BLaER1 treated with 17β-estradiol and CSF1 and Interleukin-3, amounts not matched to agents 10 nM and 100 nM (cell line): Measurements from ENCODE around the gene TSPAN18.
A peak's percentile ranks its signal among the peaks of the same experiment; 100 is the strongest.

Experiments used
- H3K27ac ChIP-seq, 11 experiments: shearing (Covaris generic); formaldehyde crosslinking; 2 replicates each; pipeline ENCODE4 v1.8.1; 2022
- H3K27me3 ChIP-seq, 11 experiments: shearing (Covaris generic); formaldehyde crosslinking; 2 replicates each; pipeline ENCODE4 v1.8.1; 2022
- H3K36me3 ChIP-seq, 11 experiments: shearing (Covaris generic); formaldehyde crosslinking; 2 replicates each; pipeline ENCODE4 v1.8.1; 2022
- H3K4me1 ChIP-seq, 10 experiments: shearing (Covaris generic); formaldehyde crosslinking; 2 replicates each; pipeline ENCODE4 v1.8.1; 2022
- H3K4me2 ChIP-seq, 11 experiments: shearing (Covaris generic); formaldehyde crosslinking; 2 replicates each; pipeline ENCODE4 v1.8.1; 2022
- H3K4me3 ChIP-seq, 10 experiments: shearing (Covaris generic); formaldehyde crosslinking; 2 replicates each; pipeline ENCODE4 v1.8.1; 2022
- H3K9ac ChIP-seq, 11 experiments: shearing (Covaris generic); formaldehyde crosslinking; 2 replicates each; pipeline ENCODE4 v1.8.1; 2022
- H3K9me3 ChIP-seq, 11 experiments: shearing (Covaris generic); formaldehyde crosslinking; replicated peaks in 1 of 11; 2 replicates each; pipeline ENCODE4 v1.8.1; 2022
- H4K20me1 ChIP-seq, 11 experiments: shearing (Covaris generic); formaldehyde crosslinking; 2 replicates each; pipeline ENCODE4 v1.8.1; 2022
- Cebpa-rat ChIP-seq, 11 experiments: shearing (Covaris generic); IDR thresholded peaks; 2 replicates each; pipeline ENCODE4 v1.8.1; 2022

Gene TSPAN18

DNA sequence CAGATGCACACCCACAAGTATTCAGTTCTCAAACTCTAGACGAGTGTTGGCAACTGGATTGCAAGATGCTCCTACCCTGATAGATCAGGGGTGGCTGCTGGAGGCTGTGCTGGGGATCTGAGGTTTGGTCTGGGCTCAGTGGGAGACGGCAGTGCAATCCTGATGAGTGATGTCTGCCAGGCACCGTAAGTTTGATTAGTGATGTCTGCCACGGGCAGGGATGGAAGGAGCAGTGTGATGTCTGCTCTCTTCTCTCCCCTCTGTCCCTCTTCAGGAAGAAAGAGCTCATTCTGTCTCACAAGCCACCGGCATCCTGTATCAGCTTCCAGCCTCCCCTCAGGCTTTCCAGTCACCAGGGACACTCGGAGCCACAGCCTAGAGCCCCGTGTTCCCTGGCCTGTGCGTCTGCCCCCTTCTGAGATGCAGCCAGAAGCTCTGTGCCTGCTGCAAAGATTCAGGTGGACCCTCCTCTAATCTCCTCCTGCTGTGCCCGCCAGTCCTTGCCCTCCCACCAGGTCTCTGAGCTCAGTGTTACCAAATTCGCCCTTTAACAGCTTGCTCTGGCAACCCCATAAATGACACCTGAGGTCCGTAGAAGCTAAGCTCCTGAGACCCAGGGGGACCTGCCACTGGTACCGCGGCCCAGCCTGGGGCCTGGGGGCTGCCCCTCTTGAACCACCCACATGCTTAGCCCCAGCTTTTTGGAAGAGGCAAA, 204.0 kb downstream of the TSPAN18 start:
- Histone ChIP-seq H3K4me1 (peaks cover 0 to 46% (median 20%) of the 10 kb centered on the region in 10 experiments; a peak in 13 of 20 replicates), H3K27me3 (no peaks in the 10 kb centered on the region), H3K27ac (0 out of 22 replicates have a peak overlapping the region, but pooled peaks of 1 of the 11 experiments have one; percentile 28), H3K4me3 (no peak overlapping the region), H3K9me3 (no peaks in the 10 kb centered on the region), H3K9ac (peak overlapping the region in 2 of 11 experiments; percentile 14 to 38; a peak in 4 of 22 replicates), H4K20me1 (peaks cover 6 to 95% (median 83%) of the 10 kb centered on the region in 11 experiments; a peak in 21 of 22 replicates), H3K4me2 (no peak overlapping the region), H3K36me3 (peaks cover 27 to 48% (median 34%) of the 10 kb centered on the region in 11 experiments)
- TF ChIP-seq Cebpa-rat (IDR thresholded peaks at IDR 0.05), result no peak

DNA sequence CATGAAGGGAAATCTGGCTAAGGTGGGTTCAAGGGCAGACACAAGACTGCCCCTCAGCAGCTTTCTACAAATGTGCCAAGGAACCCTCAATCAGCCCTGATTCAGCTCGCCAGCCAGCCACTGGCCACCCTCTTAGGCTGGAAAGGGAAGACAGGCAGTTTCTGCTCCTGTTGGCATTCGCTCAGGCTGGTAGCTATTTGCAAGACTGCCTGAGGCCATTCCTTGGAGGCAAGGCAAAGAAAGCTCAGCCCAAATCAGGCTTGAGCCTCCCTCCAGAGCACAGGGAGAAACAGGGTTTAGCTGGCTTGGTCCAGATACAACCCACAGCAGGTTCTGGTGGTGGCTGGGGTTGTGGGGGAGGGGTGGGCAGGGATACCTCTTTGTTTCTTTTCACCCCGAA, 204.7 kb downstream of the TSPAN18 start:
- no peak overlapping the region for H3K4me2 ChIP-seq
- H3K9me3 ChIP-seq, result no peaks in the 10 kb centered on the region
- H4K20me1 ChIP-seq, result peaks cover 11 to 97% (median 88%) of the 10 kb centered on the region in 11 experiments; a peak in 21 of 22 replicates
- no peak overlapping the region for H3K4me3 ChIP-seq
- H3K4me1 ChIP-seq, result peaks cover 0 to 40% (median 14%) of the 10 kb centered on the region in 10 experiments; a peak in 13 of 20 replicates
- peaks cover 32 to 55% (median 40%) of the 10 kb centered on the region in 11 experiments for H3K36me3 ChIP-seq
- peak overlapping the region in 2 of 11 experiments; percentile 14 to 38; a peak in 4 of 22 replicates for H3K9ac ChIP-seq
- TF ChIP-seq Cebpa-rat (IDR thresholded peaks at IDR 0.05), result no peak
- H3K27ac ChIP-seq, result peak overlapping the region in 2 of 11 experiments; percentile 25 to 28; a peak in 2 of 22 replicates
- H3K27me3 ChIP-seq, result no peaks in the 10 kb centered on the region

DNA sequence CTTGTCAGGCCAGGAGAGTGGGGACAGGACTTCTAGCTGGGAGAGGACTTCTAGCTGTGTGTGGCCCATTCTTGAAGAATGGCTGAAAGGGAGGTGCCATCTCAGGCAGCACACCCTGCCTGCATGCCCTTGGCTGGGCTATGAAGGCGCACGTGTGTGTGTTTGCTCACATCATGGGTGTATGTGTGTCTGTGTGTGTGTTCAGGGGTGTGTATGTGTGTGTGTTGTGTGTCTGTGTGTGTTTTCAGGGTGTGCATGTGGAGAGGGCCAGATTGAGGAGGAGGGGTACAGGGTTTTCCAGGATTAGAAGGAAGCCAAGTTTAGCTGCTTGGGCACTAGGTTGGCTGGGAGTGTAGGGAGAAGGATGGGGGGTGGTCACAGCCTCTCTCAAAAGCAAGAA, 207.3 kb downstream of the TSPAN18 start:
- Histone ChIP-seq H3K9ac (peak overlapping the region in 4 of 11 experiments; percentile 24 to 47 (median 34); a peak in 4 of 22 replicates), H3K27me3 (no peaks in the 10 kb centered on the region), H4K20me1 (peaks cover 32 to 97% (median 89%) of the 10 kb centered on the region in 11 experiments; a peak in 21 of 22 replicates), H3K4me1 (peaks cover 17 to 46% (median 31%) of the 10 kb centered on the region in 10 experiments), H3K4me2 (no peak overlapping the region), H3K9me3 (no peaks in the 10 kb centered on the region), H3K36me3 (peaks cover 38 to 76% (median 58%) of the 10 kb centered on the region in 11 experiments), H3K27ac (0 out of 22 replicates have a peak overlapping the region, but pooled peaks of 1 of the 11 experiments have one; percentile 37), H3K4me3 (no peak overlapping the region)
- TF ChIP-seq Cebpa-rat (IDR thresholded peaks at IDR 0.05), result no peak

DNA sequence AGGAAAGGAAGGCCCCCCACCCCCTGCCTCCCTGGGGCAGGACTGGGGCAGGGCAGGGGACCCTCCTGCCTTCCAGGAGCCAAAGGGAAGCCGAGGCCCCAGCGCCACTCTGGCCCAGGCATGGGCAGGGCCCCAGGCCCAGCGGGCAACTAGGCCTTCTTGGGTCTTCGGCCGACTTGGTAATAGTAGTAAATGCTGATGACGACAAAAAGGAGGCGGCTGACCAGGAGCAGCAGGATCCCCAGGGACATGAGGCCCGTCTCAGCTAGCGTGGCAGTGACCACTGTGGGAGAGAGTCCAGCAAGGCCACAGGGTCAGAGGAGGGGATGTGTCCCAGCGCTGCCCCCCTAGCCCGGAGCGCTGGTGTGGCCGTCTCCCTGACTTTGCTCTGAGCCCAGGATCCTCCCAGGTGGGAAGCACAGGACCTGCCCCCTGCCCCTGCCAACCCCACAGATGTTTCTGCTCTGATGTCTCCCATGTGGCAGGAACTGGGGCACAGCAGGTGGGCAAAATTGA, 208.0 kb downstream of the TSPAN18 start:
- TF ChIP-seq Cebpa-rat (IDR thresholded peaks at IDR 0.05), result no peak
- H3K4me1 ChIP-seq, result peaks cover 24 to 46% (median 36%) of the 10 kb centered on the region in 10 experiments
- H3K36me3 ChIP-seq, result peaks cover 38 to 79% (median 60%) of the 10 kb centered on the region in 11 experiments
- H3K9ac ChIP-seq, result peak overlapping the region in 4 of 11 experiments; percentile 24 to 38 (median 32); a peak in 4 of 22 replicates
- H3K4me3 ChIP-seq, result no peak overlapping the region
- peaks cover 36 to 97% (median 89%) of the 10 kb centered on the region in 11 experiments; a peak in 21 of 22 replicates for H4K20me1 ChIP-seq
- peak overlapping the region in 2 of 11 experiments; percentile 14 to 37; a peak in 1 of 22 replicates for H3K27ac ChIP-seq
- no peaks in the 10 kb centered on the region for H3K27me3 ChIP-seq
- no peak overlapping the region for H3K4me2 ChIP-seq
- no peaks in the 10 kb centered on the region for H3K9me3 ChIP-seq

DNA sequence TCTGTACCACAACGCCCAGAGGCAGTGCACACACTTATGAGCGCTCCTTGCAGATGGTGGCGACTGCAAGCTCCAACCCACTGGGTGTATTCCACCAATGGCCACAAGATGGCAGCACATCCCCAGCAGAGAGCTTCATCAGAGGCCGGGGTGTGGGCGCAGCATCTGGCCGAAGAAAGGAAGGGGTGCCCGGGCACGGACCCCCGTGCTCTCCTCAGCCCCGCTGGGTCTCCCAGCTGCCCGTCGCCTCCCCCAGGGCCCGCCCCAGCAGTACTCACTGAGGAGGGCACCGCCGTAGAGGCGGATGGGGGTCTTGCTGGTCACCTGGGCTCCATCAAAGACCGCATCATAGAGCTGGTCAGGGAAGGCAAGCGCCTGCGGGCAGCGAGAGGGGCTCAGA, 209.8 kb downstream of the TSPAN18 start:
- Histone ChIP-seq H3K9me3 (no peaks in the 10 kb centered on the region), H3K4me2 (peak overlapping the region in 9 of 11 experiments; percentile 37 to 99 (median 97); a peak in 17 of 22 replicates), H3K4me3 (no peak overlapping the region), H3K36me3 (peaks cover 38 to 88% (median 73%) of the 10 kb centered on the region in 11 experiments), H3K4me1 (peaks cover 42 to 61% (median 51%) of the 10 kb centered on the region in 10 experiments), H4K20me1 (peaks cover 52 to 97% (median 90%) of the 10 kb centered on the region in 11 experiments; a peak in 21 of 22 replicates), H3K9ac (peak overlapping the region in 4 of 11 experiments; percentile 34 to 54 (median 50); a peak in 3 of 22 replicates), H3K27ac (peak overlapping the region in 1 of 11 experiments; percentile 16; a peak in 1 of 22 replicates), H3K27me3 (no peaks in the 10 kb centered on the region)
- TF ChIP-seq Cebpa-rat (IDR thresholded peaks at IDR 0.05), result no peak

DNA sequence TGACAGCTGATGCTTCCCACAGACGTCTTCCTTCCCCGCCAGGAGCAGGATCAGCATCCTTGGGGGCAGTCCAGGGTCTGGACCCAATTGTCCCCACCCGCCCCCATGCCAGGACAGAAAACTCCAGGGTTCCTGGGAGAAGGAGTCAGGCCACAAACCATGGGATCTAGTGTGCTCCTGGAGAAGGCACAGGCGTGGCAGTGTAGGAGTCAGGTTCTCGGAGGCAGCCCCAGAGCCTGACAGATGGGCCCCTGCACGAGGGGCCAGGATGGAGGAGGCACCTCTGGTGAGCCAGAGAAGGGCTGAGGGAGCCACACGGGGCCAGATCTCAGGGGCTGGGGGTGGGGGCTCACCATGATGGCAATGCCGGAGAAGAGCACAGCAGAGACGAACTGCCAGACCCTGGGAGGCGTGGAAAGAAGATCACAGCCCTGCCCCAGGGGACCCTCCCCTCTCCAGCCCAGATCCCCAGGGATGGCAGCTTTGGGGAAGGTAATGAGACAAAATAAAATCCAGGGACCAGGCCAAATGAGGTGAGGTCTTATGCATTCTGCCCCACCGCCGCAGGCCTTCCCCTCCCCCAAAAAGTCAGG, 210.3 kb downstream of the TSPAN18 start:
- Histone ChIP-seq H3K4me2 (peak overlapping the region in 9 of 11 experiments; percentile 37 to 99 (median 97); a peak in 20 of 22 replicates), H3K4me1 (peaks cover 47 to 66% (median 56%) of the 10 kb centered on the region in 10 experiments), H3K4me3 (peak overlapping the region in 1 of 10 experiments; percentile 8; a peak in 1 of 20 replicates), H3K9ac (peak overlapping the region in 5 of 11 experiments; percentile 18 to 54 (median 46); a peak in 5 of 22 replicates), H3K36me3 (peaks cover 38 to 85% (median 73%) of the 10 kb centered on the region in 11 experiments), H3K27me3 (no peaks in the 10 kb centered on the region), H4K20me1 (peaks cover 57 to 99% (median 95%) of the 10 kb centered on the region in 11 experiments; a peak in 21 of 22 replicates), H3K9me3 (no peaks in the 10 kb centered on the region), H3K27ac (peak overlapping the region in 2 of 11 experiments; percentile 16 to 45; a peak in 4 of 22 replicates)
- no peak for TF ChIP-seq Cebpa-rat (IDR thresholded peaks at IDR 0.05)

DNA sequence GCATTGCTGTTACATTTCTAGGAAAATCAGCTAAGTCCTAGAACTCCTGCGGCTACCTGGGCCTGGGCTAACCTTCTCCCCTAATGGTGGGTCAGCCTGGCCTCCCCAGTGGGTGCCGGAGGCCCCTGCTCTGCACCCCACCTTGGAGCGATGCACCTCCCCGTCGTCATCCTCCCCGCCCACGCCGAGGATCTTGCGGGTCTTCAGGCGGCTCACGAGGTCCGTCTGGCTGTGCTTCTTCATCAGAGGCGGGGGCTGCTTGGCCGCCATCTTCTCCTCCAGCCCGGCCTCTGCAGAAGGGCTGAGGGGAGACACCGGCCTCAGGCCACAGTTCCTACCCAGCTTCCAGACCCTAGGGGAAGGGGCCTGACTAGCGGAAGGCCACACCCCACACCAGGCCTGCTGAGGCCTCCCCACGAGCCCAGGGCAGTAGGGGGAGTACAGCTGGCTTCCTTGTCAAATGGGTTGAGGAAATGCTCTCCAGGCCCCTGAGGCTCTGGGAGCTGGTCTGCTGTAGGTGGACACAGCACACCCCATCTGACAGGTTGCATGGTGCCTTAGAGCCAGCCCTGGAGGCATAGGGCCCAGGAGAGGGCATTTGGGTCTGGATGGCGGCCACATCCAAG, 211.4 kb downstream of the TSPAN18 start:
- Histone ChIP-seq H3K27me3 (no peaks in the 10 kb centered on the region), H3K4me3 (no peak overlapping the region), H3K4me2 (peak overlapping the region; percentile 48 to 99 (median 96)), H4K20me1 (peaks cover 66 to 99% (median 95%) of the 10 kb centered on the region in 11 experiments; a peak in 21 of 22 replicates), H3K9ac (peak overlapping the region in 9 of 11 experiments; percentile 15 to 56 (median 46); a peak in 13 of 22 replicates), H3K9me3 (no peaks in the 10 kb centered on the region), H3K36me3 (peaks cover 33 to 74% (median 64%) of the 10 kb centered on the region in 11 experiments), H3K4me1 (peaks cover 58 to 73% (median 67%) of the 10 kb centered on the region in 10 experiments), H3K27ac (peak overlapping the region in 6 of 11 experiments; percentile 7 to 53 (median 33); a peak in 10 of 22 replicates)
- TF ChIP-seq Cebpa-rat (IDR thresholded peaks at IDR 0.05), result no peak
